GM21381 (cell line): Measurements from ENCODE around the gene ZDHHC21.

Source experiments
- ATAC-seq: cut with Tn5 transposase; IDR thresholded peaks from one replicate; pipeline ENCODE4 v1.9.1; 2021; ENCODE audit warnings: mild to moderate bottlenecking, moderate library complexity; ENCODE audit not compliant: unreplicated experiment

The ZDHHC21 gene

GRCh38 chr9:14618836-14619420 lies 74.3 kb downstream of the ZDHHC21 start:
- no peak for ATAC-seq

- peak; percentile 69 for ATAC-seq
These were observed 76.8 kb downstream of the ZDHHC21 start for GRCh38 chr9:14616188-14616982.

- ATAC-seq = no peak
These were observed 84.7 kb downstream of the ZDHHC21 start for GRCh38 chr9:14608540-14608939.

- no peak for ATAC-seq
These were observed 95.9 kb downstream of the ZDHHC21 start for GRCh38 chr9:14597171-14597799.

GRCh38 chr9:14593406-14593805 lies 99.8 kb downstream of the ZDHHC21 start:
- ATAC-seq = no peak

GRCh38 chr9:14591411-14591810 lies 101.8 kb downstream of the ZDHHC21 start:
- ATAC-seq = no peak

GRCh38 chr9:14585730-14586473 lies 107.3 kb downstream of the ZDHHC21 start:
- ATAC-seq = peak; percentile 99

- ATAC-seq = no peak
These were observed 108.7 kb downstream of the ZDHHC21 start for GRCh38 chr9:14584571-14584970.

- no peak for ATAC-seq
These were observed 115.2 kb downstream of the ZDHHC21 start for GRCh38 chr9:14578030-14578429.

GRCh38 chr9:14574173-14574572 lies 119.1 kb downstream of the ZDHHC21 start:
- no peak for ATAC-seq

- ATAC-seq = no peak
These were observed 119.9 kb downstream of the ZDHHC21 start for GRCh38 chr9:14573319-14573718.

GRCh38 chr9:14565352-14566016 lies 127.7 kb downstream of the ZDHHC21 start:
- ATAC-seq = no peak

GRCh38 chr9:14563902-14564624 lies 129.2 kb downstream of the ZDHHC21 start:
- ATAC-seq = no peak

GRCh38 chr9:14561929-14562405 lies 131.3 kb downstream of the ZDHHC21 start:
- no peak for ATAC-seq
